Measurements from ENCODE around the gene ACTRT3.
"Not testable (repeated sequence)": the region's sequence is repeated elsewhere in the genome, so short reads cannot be mapped to it uniquely, and the experiment has no call there.

The ACTRT3 gene

GRCh38 chr3:169772897-169773816 lies 3.8 kb upstream of the ACTRT3 start, which contains the start of gene MYNN:
Gene MYNN (plus strand): TSS chr3:169773396. CDS start chr3:169774296, 900 bp downstream.
- DNase-seq (ENCODE audit: low spot score) (peak; percentile 75), FAIRE-seq (no peak)

- FAIRE-seq = peak; percentile 12
- DNase-seq (ENCODE audit: low spot score) = peak; percentile 73
Observed at GRCh38 chr3:169772305-169772896, 3.0 kb upstream of the ACTRT3 start.

- peak; percentile 80 for DNase-seq (ENCODE audit: low spot score)
- FAIRE-seq = no peak
Observed at GRCh38 chr3:169771497-169772304, 2.3 kb upstream of the ACTRT3 start.

- FAIRE-seq (no peak), DNase-seq (ENCODE audit: low spot score) (peak; percentile 26)
Observed at GRCh38 chr3:169764882-169765612, 4.3 kb downstream of the ACTRT3 start, which contains the start of gene TERC. Gene TERC (minus strand): TSS chr3:169765060.

- DNase-seq (ENCODE audit: low spot score) (no peak), FAIRE-seq (no peak)
Observed at GRCh38 chr3:169764312-169764881, 5.0 kb downstream of the ACTRT3 start.

GRCh38 chr3:169760479-169760878 lies 8.9 kb downstream of the ACTRT3 start:
- FAIRE-seq = no peak
- peak; percentile 46 for DNase-seq (ENCODE audit: low spot score)

GRCh38 chr3:169759256-169759655 lies 10.1 kb downstream of the ACTRT3 start:
- DNase-seq (ENCODE audit: low spot score) (peak; percentile 62), FAIRE-seq (no peak)

GRCh38 chr3:169758359-169758994 lies 10.9 kb downstream of the ACTRT3 start:
- DNase-seq (ENCODE audit: low spot score) (no peak), FAIRE-seq (no peak)

- FAIRE-seq (no peak), DNase-seq (ENCODE audit: low spot score) (no peak)
Observed at GRCh38 chr3:169755488-169755887, 13.9 kb downstream of the ACTRT3 start.

- no peak for FAIRE-seq
- DNase-seq (ENCODE audit: low spot score) = no peak
Observed at GRCh38 chr3:169754711-169755110, 14.7 kb downstream of the ACTRT3 start.

- FAIRE-seq = no peak
- DNase-seq (ENCODE audit: low spot score) = no peak
Observed at GRCh38 chr3:169751875-169752274, 17.5 kb downstream of the ACTRT3 start.

- FAIRE-seq = no peak
- no peak for DNase-seq (ENCODE audit: low spot score)
Observed at GRCh38 chr3:169750665-169751064, 18.7 kb downstream of the ACTRT3 start.

- FAIRE-seq = no peak
- DNase-seq (ENCODE audit: low spot score) = no peak
Observed at GRCh38 chr3:169748670-169749069, 20.7 kb downstream of the ACTRT3 start.

- DNase-seq (ENCODE audit: low spot score) = no peak
- no peak for FAIRE-seq
Observed at GRCh38 chr3:169746924-169747323, 22.4 kb downstream of the ACTRT3 start.

GRCh38 chr3:169744366-169745054 lies 24.9 kb downstream of the ACTRT3 start:
- DNase-seq (ENCODE audit: low spot score) = no peak
- peak; percentile 44 for FAIRE-seq

GRCh38 chr3:169739067-169739466 lies 30.3 kb downstream of the ACTRT3 start:
- no peak for DNase-seq (ENCODE audit: low spot score)
- no peak for FAIRE-seq

- FAIRE-seq; DNase-seq (ENCODE audit: low spot score): not testable (repeated sequence)
Observed at GRCh38 chr3:169731857-169732256, 37.5 kb downstream of the ACTRT3 start.

- FAIRE-seq (no peak), DNase-seq (ENCODE audit: low spot score) (no peak)
Observed at GRCh38 chr3:169722724-169723123, 46.6 kb downstream of the ACTRT3 start.

- FAIRE-seq; DNase-seq (ENCODE audit: low spot score): not testable (repeated sequence)
Observed at GRCh38 chr3:169718415-169718814, 50.9 kb downstream of the ACTRT3 start.
